Measurements from ENCODE around the gene NR6A1.

Gene NR6A1

GRCh38 chr9:124606027-124606426 is 165.1 kb downstream of the NR6A1 start:
- TF ChIP-seq, protein P1, sequence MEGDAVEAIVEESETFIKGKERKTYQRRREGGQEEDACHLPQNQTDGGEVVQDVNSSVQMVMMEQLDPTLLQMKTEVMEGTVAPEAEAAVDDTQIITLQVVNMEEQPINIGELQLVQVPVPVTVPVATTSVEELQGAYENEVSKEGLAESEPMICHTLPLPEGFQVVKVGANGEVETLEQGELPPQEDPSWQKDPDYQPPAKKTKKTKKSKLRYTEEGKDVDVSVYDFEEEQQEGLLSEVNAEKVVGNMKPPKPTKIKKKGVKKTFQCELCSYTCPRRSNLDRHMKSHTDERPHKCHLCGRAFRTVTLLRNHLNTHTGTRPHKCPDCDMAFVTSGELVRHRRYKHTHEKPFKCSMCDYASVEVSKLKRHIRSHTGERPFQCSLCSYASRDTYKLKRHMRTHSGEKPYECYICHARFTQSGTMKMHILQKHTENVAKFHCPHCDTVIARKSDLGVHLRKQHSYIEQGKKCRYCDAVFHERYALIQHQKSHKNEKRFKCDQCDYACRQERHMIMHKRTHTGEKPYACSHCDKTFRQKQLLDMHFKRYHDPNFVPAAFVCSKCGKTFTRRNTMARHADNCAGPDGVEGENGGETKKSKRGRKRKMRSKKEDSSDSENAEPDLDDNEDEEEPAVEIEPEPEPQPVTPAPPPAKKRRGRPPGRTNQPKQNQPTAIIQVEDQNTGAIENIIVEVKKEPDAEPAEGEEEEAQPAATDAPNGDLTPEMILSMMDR (IDR thresholded peaks at IDR 0.05; ENCODE audit: insufficient read depth, missing control alignments), result no peak
- no peak for FAIRE-seq

DNA sequence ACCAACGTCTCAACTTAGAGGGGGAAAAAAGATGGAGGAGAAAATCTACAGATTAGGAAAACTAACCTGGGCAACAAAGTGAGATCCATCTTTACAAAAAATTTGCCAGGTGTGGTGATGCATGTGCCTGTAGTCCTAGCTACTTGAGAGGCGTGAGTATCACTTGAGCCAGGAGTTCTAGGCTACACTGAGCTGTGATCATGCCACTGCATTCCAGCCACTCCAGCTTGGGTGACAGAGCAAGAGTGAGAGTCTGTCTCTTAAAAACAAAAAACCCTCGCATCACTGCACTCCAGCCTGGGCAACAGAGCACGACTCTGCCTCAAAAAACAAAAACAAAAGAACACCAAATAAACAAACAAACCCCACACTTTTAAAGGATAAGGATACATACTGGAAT is 165.9 kb downstream of the NR6A1 start:
- no peak for FAIRE-seq
- no peak for DNase-seq (ENCODE audit: insufficient read length, low spot score)
- TF ChIP-seq, protein P1 (IDR thresholded peaks at IDR 0.05; ENCODE audit: insufficient read depth, missing control alignments), result no peak

More at GRCh38 chr9:124606027-124606426, 165.1 kb downstream of the NR6A1 start:
- DNase-seq (ENCODE audit: insufficient read length, low spot score), result no peak

GRCh38 chr9:124602632-124603031 is 168.5 kb downstream of the NR6A1 start:
- no peak for DNase-seq (ENCODE audit: insufficient read length, low spot score)
- FAIRE-seq, result no peak
- TF ChIP-seq, protein P1 (IDR thresholded peaks at IDR 0.05; ENCODE audit: insufficient read depth, missing control alignments), result no peak

- DNase-seq (ENCODE audit: insufficient read length, low spot score), result no peak
- no peak for FAIRE-seq
- TF ChIP-seq, protein P1 (IDR thresholded peaks at IDR 0.05; ENCODE audit: insufficient read depth, missing control alignments), result no peak
Measured at GRCh38 chr9:124602204-124602603, 168.9 kb downstream of the NR6A1 start.

DNA sequence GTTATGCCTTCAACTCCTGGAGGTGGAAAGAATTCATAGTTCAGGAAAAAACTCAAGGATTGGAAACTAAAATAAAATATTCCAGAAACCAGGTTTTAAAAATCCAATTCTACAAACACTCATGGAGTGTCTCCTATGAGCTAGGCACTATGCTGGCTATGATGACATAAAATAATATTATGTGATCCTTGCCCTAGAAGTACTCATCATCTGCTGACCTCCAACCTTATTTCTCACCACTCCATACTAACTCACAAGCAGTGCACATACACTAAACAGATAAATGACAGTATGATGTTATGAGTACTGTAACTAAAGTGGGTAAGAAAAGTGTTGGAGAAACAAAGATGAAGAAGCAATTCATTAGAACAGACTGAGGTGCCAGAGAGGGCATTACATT is 170.7 kb downstream of the NR6A1 start:
- FAIRE-seq, result no peak
- TF ChIP-seq, protein P1 (IDR thresholded peaks at IDR 0.05; ENCODE audit: insufficient read depth, missing control alignments), result no peak

DNA sequence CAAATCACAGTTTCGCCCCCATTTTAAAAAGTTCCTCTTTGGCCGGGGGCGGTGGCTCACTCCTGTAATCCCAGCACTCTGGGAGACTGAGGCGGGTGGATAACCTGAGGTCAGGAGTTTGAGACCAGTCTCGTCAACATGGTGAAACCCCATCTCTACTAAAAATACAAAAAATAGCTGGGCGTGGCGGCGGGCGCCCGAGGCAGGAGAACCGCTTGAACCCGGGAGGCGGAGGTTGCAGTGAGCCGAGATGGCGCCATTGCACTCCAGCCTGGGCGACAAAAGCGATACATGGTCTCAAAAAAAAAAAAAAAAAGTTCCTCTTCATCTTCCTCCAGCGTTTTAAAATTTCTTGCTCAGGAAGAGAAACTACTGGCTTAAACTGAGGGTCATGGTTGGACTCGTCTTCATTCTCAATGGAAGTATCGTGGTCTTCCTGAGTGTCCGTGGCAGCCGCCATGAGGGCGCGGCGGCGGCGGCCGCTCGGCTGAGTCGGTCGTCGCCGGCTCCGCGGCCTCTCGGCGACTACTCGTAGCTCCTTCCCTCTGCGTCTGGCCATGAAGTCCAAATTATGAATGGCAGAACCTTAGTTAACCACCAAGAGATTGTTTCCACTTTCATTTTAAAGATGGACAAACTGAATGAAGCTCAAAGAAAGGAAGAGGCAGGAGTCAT is 171.9 kb downstream of the NR6A1 start:
- TF ChIP-seq, protein P1 (IDR thresholded peaks at IDR 0.05; ENCODE audit: insufficient read depth, missing control alignments), result no peak
- DNase-seq (ENCODE audit: insufficient read length, low spot score) (no peak), FAIRE-seq (no peak)

More for the DNA sequence above, 170.7 kb downstream of the NR6A1 start:
- DNase-seq (ENCODE audit: insufficient read length, low spot score), result no peak

GRCh38 chr9:124598048-124598447 is 173.1 kb downstream of the NR6A1 start:
- TF ChIP-seq, protein P1 (IDR thresholded peaks at IDR 0.05; ENCODE audit: insufficient read depth, missing control alignments), result no peak
- DNase-seq (ENCODE audit: insufficient read length, low spot score) (no peak), FAIRE-seq (no peak)
